Measurements from ENCODE around the gene CREG1. TPM values are rescaled to one million over a fixed set of nuclear protein-coding genes. Genes with fewer than 3 reads are reported as not detected.

The CREG1 gene
- total RNA-seq, 1 experiment from 2014 or later = 69.3 TPM

GRCh38 chr1:167500283-167500860 is 53.2 kb downstream of the CREG1 start:
- CTCF ChIA-PET = interaction anchor here (0.6 kb wide), 2 partner anchors 170 to 176 kb away, joined by 3 read pairs; no protein-coding TSS in a partner anchor
- intact Hi-C loops (cut with micrococcal nuclease; ENCODE audit: unreplicated experiment) = no loop called here
- Mint-ChIP-seq H3K9me3 (ENCODE audit: low read depth, unreplicated experiment) (no peaks in the 10 kb centered on the region), H3K4me1 (ENCODE audit: low read depth, unreplicated experiment) (no peaks in the 10 kb centered on the region), H3K4me3 (ENCODE audit: low read depth, unreplicated experiment) (no peak overlapping the region), H3K36me3 (ENCODE audit: insufficient read depth, unreplicated experiment) (no peaks in the 10 kb centered on the region), H3K27me3 (ENCODE audit: unreplicated experiment) (peaks cover 92% of the 10 kb centered on the region), H3K27ac (ENCODE audit: unreplicated experiment) (no peak overlapping the region)
- DNase-seq = no peak
- BruUV-seq (replicated peaks) = no TSS peak
- TF ChIP-seq, protein P1, sequence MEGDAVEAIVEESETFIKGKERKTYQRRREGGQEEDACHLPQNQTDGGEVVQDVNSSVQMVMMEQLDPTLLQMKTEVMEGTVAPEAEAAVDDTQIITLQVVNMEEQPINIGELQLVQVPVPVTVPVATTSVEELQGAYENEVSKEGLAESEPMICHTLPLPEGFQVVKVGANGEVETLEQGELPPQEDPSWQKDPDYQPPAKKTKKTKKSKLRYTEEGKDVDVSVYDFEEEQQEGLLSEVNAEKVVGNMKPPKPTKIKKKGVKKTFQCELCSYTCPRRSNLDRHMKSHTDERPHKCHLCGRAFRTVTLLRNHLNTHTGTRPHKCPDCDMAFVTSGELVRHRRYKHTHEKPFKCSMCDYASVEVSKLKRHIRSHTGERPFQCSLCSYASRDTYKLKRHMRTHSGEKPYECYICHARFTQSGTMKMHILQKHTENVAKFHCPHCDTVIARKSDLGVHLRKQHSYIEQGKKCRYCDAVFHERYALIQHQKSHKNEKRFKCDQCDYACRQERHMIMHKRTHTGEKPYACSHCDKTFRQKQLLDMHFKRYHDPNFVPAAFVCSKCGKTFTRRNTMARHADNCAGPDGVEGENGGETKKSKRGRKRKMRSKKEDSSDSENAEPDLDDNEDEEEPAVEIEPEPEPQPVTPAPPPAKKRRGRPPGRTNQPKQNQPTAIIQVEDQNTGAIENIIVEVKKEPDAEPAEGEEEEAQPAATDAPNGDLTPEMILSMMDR (IDR thresholded peaks at IDR 0.05; ENCODE audit: unreplicated experiment) = no peak

DNA sequence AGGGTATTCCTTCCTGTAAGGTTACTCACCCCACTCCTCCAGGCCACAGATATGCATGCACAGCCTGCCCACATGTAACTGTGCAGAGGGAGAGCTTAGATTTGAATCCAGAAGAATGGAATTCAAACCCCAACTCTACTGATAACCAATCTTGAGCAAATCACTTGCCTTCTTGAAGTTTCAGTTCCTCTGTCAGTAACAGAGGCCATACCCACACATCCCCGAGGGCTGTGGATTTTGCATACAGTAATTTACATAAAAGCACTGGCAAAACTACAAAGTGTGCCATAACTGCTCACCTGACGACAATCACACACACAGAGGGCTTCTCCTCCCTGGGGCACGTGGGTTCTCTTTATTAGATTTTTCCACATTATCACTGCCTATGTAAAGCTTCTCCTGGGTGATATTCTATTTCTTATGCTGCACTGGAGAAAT is 53.9 kb downstream of the CREG1 start:
- Mint-ChIP-seq H3K36me3 (ENCODE audit: insufficient read depth, unreplicated experiment) (no peaks in the 10 kb centered on the region), H3K27ac (ENCODE audit: unreplicated experiment) (no peak overlapping the region), H3K4me3 (ENCODE audit: low read depth, unreplicated experiment) (no peak overlapping the region), H3K4me1 (ENCODE audit: low read depth, unreplicated experiment) (no peaks in the 10 kb centered on the region), H3K27me3 (ENCODE audit: unreplicated experiment) (peaks cover 92% of the 10 kb centered on the region), H3K9me3 (ENCODE audit: low read depth, unreplicated experiment) (no peaks in the 10 kb centered on the region)
- TF ChIP-seq, protein P1 (IDR thresholded peaks at IDR 0.05; ENCODE audit: unreplicated experiment) = no peak
- DNase-seq = no peak
- intact Hi-C loops (cut with micrococcal nuclease; ENCODE audit: unreplicated experiment) = no loop called here
- BruUV-seq (replicated peaks) = no TSS peak
- CTCF ChIA-PET = no interaction called here

DNA sequence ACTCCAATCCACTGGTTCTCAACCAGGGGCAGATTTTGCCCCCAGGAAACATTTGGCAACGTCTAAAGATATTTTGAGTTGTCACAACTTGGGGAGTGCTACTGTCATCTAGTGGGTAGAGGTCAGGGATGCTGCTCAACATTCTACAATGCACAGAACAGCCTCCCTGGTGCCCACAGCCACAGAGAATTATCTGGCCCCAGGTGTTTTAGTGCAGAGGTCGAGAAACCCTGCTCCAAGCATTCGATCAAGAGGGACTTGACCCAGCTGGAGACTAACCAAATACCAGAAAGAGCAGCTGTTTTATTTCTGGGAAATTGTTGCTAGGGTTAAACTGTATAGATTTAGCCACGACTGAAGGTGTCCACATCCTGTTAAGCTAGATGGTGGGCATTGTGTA is 54.5 kb downstream of the CREG1 start:
- H3K9me3 Mint-ChIP-seq (ENCODE audit: low read depth, unreplicated experiment) = no peaks in the 10 kb centered on the region
- BruUV-seq (replicated peaks) = no TSS peak
- peaks cover 92% of the 10 kb centered on the region for H3K27me3 Mint-ChIP-seq (ENCODE audit: unreplicated experiment)
- intact Hi-C loops (cut with micrococcal nuclease; ENCODE audit: unreplicated experiment) = no loop called here
- CTCF ChIA-PET = no interaction called here
- DNase-seq = no peak
- no peaks in the 10 kb centered on the region for H3K36me3 Mint-ChIP-seq (ENCODE audit: insufficient read depth, unreplicated experiment)
- H3K4me1 Mint-ChIP-seq (ENCODE audit: low read depth, unreplicated experiment) = no peaks in the 10 kb centered on the region
- H3K4me3 Mint-ChIP-seq (ENCODE audit: low read depth, unreplicated experiment) = no peak overlapping the region
- no peak overlapping the region for H3K27ac Mint-ChIP-seq (ENCODE audit: unreplicated experiment)
- TF ChIP-seq, protein P1 (IDR thresholded peaks at IDR 0.05; ENCODE audit: unreplicated experiment) = no peak

DNA sequence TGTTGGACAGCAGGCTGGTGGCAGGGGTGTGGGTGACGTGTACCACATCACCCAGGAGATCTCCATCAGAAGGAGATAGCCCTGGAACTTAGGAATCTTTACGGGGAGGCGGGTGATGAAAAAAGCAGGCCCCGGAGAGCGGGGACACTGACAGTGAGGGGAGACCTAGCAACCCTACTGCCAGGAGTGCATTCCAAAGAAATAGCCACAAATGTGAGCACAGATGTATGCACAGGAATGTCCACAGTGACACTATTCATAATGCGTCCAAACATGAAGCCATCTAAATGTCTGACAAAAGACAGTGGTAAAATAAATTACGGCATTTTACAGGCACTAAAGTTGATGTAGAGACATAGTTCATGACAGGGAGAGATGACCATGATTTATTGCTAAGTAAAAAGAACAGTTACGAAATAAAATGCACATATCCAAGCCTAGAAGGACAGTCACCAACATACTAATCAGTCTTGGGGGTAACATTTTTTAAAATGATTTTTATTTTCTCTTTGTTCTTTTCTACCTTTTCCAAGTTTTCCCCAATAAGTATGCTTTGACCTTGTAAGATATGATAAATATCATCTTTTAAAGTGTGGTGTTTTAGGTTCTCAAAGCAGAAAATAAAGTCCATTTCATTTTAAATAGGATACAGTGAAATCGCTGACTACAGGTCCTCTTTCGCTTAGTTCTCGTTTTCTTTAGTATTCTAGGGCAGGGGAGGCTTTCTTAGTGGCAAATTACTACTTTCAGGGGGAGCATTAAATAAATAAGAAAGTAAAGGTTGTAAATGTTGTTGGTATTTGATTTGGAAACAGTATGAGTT is 56.6 kb downstream of the CREG1 start:
- no peak for DNase-seq
- no peak overlapping the region for H3K4me3 Mint-ChIP-seq (ENCODE audit: low read depth, unreplicated experiment)
- TF ChIP-seq, protein P1 (IDR thresholded peaks at IDR 0.05; ENCODE audit: unreplicated experiment) = no peak
- H3K36me3 Mint-ChIP-seq (ENCODE audit: insufficient read depth, unreplicated experiment) = no peaks in the 10 kb centered on the region
- H3K4me1 Mint-ChIP-seq (ENCODE audit: low read depth, unreplicated experiment) = no peaks in the 10 kb centered on the region
- CTCF ChIA-PET = interaction anchor here (0.6 kb wide), 1 partner anchor 71 kb away, joined by 3 read pairs; no protein-coding TSS in a partner anchor
- peaks cover 92% of the 10 kb centered on the region for H3K27me3 Mint-ChIP-seq (ENCODE audit: unreplicated experiment)
- no peak overlapping the region for H3K27ac Mint-ChIP-seq (ENCODE audit: unreplicated experiment)
- BruUV-seq (replicated peaks) = no TSS peak
- no peaks in the 10 kb centered on the region for H3K9me3 Mint-ChIP-seq (ENCODE audit: low read depth, unreplicated experiment)
- intact Hi-C loops (cut with micrococcal nuclease; ENCODE audit: unreplicated experiment) = no loop called here

All from Calu3 (cell line).